ENCODE results near the gene NFASC.

Gene NFASC

DNA sequence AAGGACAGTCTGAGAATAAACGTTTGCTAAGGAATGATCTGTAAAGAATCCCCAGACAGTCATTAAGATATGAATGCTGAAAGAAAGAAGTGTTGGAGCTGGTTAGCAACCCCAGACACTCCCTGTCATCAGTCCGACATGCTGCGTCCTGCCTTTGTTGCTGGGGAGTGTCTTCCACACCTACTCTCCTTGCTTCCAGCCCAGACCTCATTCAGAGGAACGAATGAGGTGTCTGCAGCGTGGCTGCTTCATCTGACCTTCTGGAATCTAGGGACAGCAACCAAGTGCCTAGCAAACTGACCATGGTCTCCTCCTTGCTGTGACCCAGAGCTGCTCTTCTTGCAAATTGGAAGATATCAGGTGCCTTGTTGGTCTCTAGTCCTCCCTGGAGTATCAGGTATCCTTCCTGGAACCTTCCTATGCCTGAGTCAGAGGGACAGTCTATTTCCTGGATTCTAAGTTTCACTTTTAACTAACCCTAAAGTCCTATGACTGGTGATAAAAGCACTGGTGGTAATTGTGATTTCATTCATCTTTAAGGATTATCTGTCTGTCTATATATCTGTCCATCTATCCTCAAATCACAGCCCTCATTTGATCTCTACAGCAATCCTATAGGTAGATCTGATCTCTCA lies 45.3 kb downstream of the NFASC start:
- no peak for DNase-seq (ENCODE audit: low spot score)
- TF ChIP-seq, protein P1, sequence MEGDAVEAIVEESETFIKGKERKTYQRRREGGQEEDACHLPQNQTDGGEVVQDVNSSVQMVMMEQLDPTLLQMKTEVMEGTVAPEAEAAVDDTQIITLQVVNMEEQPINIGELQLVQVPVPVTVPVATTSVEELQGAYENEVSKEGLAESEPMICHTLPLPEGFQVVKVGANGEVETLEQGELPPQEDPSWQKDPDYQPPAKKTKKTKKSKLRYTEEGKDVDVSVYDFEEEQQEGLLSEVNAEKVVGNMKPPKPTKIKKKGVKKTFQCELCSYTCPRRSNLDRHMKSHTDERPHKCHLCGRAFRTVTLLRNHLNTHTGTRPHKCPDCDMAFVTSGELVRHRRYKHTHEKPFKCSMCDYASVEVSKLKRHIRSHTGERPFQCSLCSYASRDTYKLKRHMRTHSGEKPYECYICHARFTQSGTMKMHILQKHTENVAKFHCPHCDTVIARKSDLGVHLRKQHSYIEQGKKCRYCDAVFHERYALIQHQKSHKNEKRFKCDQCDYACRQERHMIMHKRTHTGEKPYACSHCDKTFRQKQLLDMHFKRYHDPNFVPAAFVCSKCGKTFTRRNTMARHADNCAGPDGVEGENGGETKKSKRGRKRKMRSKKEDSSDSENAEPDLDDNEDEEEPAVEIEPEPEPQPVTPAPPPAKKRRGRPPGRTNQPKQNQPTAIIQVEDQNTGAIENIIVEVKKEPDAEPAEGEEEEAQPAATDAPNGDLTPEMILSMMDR (IDR thresholded peaks at IDR 0.05; ENCODE audit: extremely low read depth, missing control alignments), result no peak

GRCh38 chr1:204917802-204918201 lies 47.1 kb downstream of the NFASC start:
- TF ChIP-seq, protein P1 (IDR thresholded peaks at IDR 0.05; ENCODE audit: extremely low read depth, missing control alignments), result no peak
- DNase-seq (ENCODE audit: low spot score), result no peak

DNA sequence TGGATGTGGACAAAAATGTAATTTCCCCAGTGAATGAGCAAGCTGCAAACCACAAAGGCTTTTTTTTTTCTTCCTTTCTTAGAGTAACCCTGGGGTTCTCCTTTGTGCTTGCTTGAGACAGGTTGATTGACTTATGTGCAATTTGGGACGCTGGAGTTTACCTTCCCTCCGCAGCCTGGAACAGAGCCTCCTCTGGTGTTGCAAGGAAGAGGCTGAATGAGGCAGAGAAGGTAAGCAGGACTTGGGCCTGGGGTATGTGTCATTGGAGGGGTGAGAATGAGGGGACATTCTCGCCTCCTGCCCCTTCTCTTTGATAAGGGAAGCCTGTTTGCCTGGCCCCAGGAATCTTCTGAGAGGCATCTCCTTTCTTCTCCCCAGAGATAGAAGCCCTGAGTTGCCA lies 49.8 kb downstream of the NFASC start:
- no peak for DNase-seq (ENCODE audit: low spot score)
- TF ChIP-seq, protein P1 (IDR thresholded peaks at IDR 0.05; ENCODE audit: extremely low read depth, missing control alignments), result no peak

GRCh38 chr1:204920967-204921366 lies 50.3 kb downstream of the NFASC start:
- no peak for DNase-seq (ENCODE audit: low spot score)
- TF ChIP-seq, protein P1 (IDR thresholded peaks at IDR 0.05; ENCODE audit: extremely low read depth, missing control alignments), result no peak

DNA sequence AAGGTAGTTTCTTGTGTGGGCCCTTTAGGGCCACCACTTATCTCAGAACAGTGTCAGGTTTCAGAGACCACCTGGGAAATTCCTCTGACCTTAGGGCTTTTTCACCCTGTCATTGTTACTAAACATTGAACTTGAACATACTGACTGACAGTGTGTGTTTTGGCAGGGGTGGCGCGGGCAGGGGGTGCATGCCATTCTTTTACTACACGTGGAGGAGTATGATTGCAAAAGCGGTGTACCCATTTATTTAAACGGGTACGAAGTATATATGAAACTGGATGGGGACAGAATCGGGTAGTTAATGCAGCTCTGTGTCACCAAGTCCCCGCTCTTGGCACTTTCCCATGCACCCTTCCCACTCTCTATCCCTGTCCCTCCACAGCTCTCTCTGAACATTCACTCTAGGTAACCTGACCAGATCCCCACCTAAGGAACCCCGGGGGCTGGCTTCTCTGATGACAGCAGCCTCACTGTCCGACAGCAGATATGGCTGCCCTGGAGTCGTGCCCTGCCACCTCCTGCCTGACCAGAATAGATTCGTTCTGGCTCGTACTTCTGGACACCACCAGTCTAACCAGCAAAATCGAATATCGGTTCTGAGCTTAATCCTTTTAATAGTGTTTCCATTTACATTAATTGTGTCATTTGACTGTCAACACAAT lies 51.3 kb downstream of the NFASC start:
- TF ChIP-seq, protein P1 (IDR thresholded peaks at IDR 0.05; ENCODE audit: extremely low read depth, missing control alignments), result no peak
- no peak for DNase-seq (ENCODE audit: low spot score)

DNA sequence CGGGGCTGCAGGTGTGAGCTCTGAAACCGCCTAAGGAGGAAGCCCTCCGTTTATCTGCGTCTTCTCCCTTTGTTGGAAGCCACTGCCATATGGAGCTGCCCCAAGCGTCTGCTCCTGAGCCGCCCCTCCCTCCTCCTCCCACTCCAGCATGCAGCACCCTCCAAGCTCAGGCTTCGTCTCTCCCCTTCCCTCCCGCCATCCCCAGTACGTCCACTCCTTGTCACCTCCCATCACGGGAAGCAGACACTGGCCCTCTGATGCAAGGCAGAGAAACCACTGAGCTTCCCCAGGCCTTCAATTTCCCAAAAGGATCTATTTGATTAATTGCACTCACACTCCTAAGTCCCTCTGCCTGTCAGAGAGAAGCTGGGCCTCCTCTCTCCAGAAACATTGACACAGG lies 52.5 kb downstream of the NFASC start:
- no peak for DNase-seq (ENCODE audit: low spot score)
- TF ChIP-seq, protein P1 (IDR thresholded peaks at IDR 0.05; ENCODE audit: extremely low read depth, missing control alignments), result no peak

DNA sequence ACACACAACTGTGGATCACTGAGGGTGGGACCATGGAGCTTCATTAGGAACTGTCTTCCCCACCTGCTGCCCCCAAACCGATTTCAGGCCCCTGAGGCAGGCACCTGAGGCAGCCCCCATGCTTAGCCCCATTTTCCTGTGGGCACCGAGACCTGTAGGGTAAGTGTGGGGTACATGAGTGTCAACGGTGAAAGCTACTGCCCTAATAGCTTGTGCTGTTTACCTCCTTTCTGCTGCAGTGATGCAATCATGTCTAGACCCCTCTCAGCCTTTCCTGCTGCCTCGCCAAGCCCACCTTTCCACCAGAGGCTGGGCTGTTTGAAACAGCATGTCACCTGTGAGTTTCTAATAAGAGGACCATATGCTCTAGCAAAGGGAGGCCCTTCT lies 53.0 kb downstream of the NFASC start:
- DNase-seq (ENCODE audit: low spot score), result no peak
- TF ChIP-seq, protein P1 (IDR thresholded peaks at IDR 0.05; ENCODE audit: extremely low read depth, missing control alignments), result no peak

All from GM20000 (cell line).